K562 (cell line): ENCODE results near the gene PCED1B. TPM values are rescaled to one million over a fixed set of nuclear protein-coding genes. Genes with fewer than 3 reads are reported as not detected.

Source experiments
- ATAC-seq: fragments of 200-7000 bp; cut with Tn5 transposase; 3 replicates; pipeline ENCODE4 v1.9.1; 2020; ENCODE audit warnings: moderate library complexity
- BruUV-seq: library from RNA; stranded (reverse); fragments of 400-500 nt; replicated peaks from 2 replicates; lab custom pipeline; 2021; lab: Mats Ljungman, UMichigan
- CTCF ChIA-PET: fragments of 300-600 bp; formaldehyde crosslinking; extraction: SDS; loops from one replicate; lab custom pipeline; 2021; ENCODE audit warnings: low intra/inter-chr PET ratio; lab: Yijun Ruan, JAX
- POLR2A ChIA-PET: fragments of 300-600, 350-650 bp; sonication (Branson Sonifier 250); formaldehyde crosslinking; extraction: SDS; loops from one replicate; lab custom pipeline; 2021; ENCODE audit warnings: antibody characterized with exemption, inconsistent platforms; lab: Yijun Ruan, JAX
- DNase-seq, 4 experiments: peaks; one replicate each; pipeline versions ENCODE4 v3.0.0 to v3.0.0-alpha.2; 2011 to 2018; ENCODE audit warnings: low spot score in 3 of 4, mixed read lengths in 3 of 4; ENCODE audit errors: extremely low read depth in 1 of 4
- FAIRE-seq: peaks from 2 replicates; lab custom pipeline; 2011; peaks lifted over from hg19 to GRCh38; lab: Jason Lieb, UNC
- H2AFZ ChIP-seq: 2 replicates; pipeline ENCODE4 v1.6.0; 2011; ENCODE audit warnings: low read depth, low read length, control low read depth, inconsistent platforms
- H3K27ac ChIP-seq: fragments of 200-600 bp; 3 replicates; pipeline ENCODE4 v1.8.0; 2011; ENCODE audit warnings: low read depth, mild to moderate bottlenecking, control low read depth, inconsistent platforms, low read length, moderate library complexity, mixed read lengths; ENCODE audit errors: extremely low read depth
- H3K27me3 ChIP-seq, 2 experiments: fragments of 300-600 bp in 1 of 2; 2 replicates in 1 of 2; 3 replicates in 1 of 2; pipeline versions ENCODE4 v1.6.0 to v1.8.0; 2011; ENCODE audit warnings: inconsistent platforms in 2 of 2, low read length in 2 of 2, mild to moderate bottlenecking in 1 of 2, mixed read lengths in 1 of 2, moderate library complexity in 1 of 2; ENCODE audit not compliant: control insufficient read depth in 2 of 2, insufficient read depth in 2 of 2
- H3K36me3 ChIP-seq: fragments of 300-600 bp; 3 replicates; pipeline ENCODE4 v1.8.0; 2011; ENCODE audit warnings: mild to moderate bottlenecking, low read length, inconsistent platforms; ENCODE audit not compliant: control insufficient read depth, insufficient read depth
- H3K4me1 ChIP-seq, 2 experiments: fragments of 200-600 bp in 1 of 2; replicated peaks in 1 of 2; 2 replicates in 1 of 2; 3 replicates in 1 of 2; pipeline versions ENCODE4 v1.5.1 to v1.8.0; 2011; ENCODE audit warnings: inconsistent platforms in 2 of 2, low read length in 2 of 2, mild to moderate bottlenecking in 1 of 2, mixed read lengths in 1 of 2, moderate library complexity in 1 of 2; ENCODE audit not compliant: control insufficient read depth in 2 of 2, insufficient read depth in 2 of 2
- H3K4me2 ChIP-seq: 2 replicates; pipeline ENCODE4 v1.6.1; 2011; ENCODE audit warnings: low read length, control low read depth, inconsistent platforms, mixed read lengths; ENCODE audit not compliant: insufficient read depth
- H3K4me3 ChIP-seq: fragments of 200-600 bp; sonication (generic), shearing (Covaris generic); 2 replicates; pipeline ENCODE4 v1.5.1; 2016; ENCODE audit warnings: control low read depth, inconsistent platforms
- H3K79me2 ChIP-seq: fragments of 200-600 bp; 3 replicates; pipeline ENCODE4 v1.8.0; 2011; ENCODE audit warnings: low read length, inconsistent platforms; ENCODE audit not compliant: control insufficient read depth, insufficient read depth
- H3K9ac ChIP-seq, 2 experiments: 2 replicates each; pipeline versions ENCODE4 v1.6.0 to v1.6.1; 2011; ENCODE audit warnings: low read depth in 2 of 2, low read length in 2 of 2, control low read depth in 1 of 2, inconsistent platforms in 1 of 2, mild to moderate bottlenecking in 1 of 2, mixed read lengths in 1 of 2; ENCODE audit not compliant: insufficient read depth in 1 of 2
- H3K9me1 ChIP-seq: one replicate; pipeline ENCODE4 v1.6.0; 2011; ENCODE audit warnings: inconsistent platforms, mild to moderate bottlenecking, low read length, moderate library complexity; ENCODE audit not compliant: control insufficient read depth, insufficient read depth
- H3K9me3 ChIP-seq: replicated peaks from 2 replicates; pipeline ENCODE4 v1.5.1; 2011; ENCODE audit warnings: low read depth, low read length, inconsistent platforms; ENCODE audit not compliant: control insufficient read depth, insufficient read depth
- H4K20me1 ChIP-seq: replicated peaks from 2 replicates; pipeline ENCODE4 v1.6.1; 2011; ENCODE audit warnings: low read length, inconsistent platforms, mixed read lengths; ENCODE audit not compliant: control insufficient read depth, insufficient read depth
- DNMT1 ChIP-seq: fragments of 450-650 bp; IDR thresholded peaks from 2 replicates; pipeline ENCODE4 v1.6.1; 2016; ENCODE audit warnings: antibody characterized with exemption, mild to moderate bottlenecking
- ETV1 ChIP-seq: fragments of 450-650 bp; conservative IDR thresholded peaks from 2 replicates; pipeline ENCODE4 v1.6.1; 2016; ENCODE audit warnings: missing genetic modification characterization, control low read depth, low read depth, missing compliant biosample characterization
- FOXJ2 ChIP-seq: fragments of 200-800 bp; sonication (Bioruptor generic); IDR thresholded peaks from 2 replicates; pipeline ENCODE4 v1.6.1; 2016; ENCODE audit warnings: missing genetic modification characterization, missing compliant biosample characterization
- KDM1A ChIP-seq, 2 experiments: fragments of 450-650 bp; IDR thresholded peaks; 2 replicates each; pipeline ENCODE4 v1.6.1; 2016; ENCODE audit warnings: mild to moderate bottlenecking in 2 of 2
- NR2C2 ChIP-seq, 2 experiments: fragments of 200-800 bp in 1 of 2; sonication (Bioruptor generic) in 1 of 2; sonication (generic) in 1 of 2; formaldehyde crosslinking in 1 of 2; IDR thresholded peaks; 2 replicates each; pipeline versions ENCODE4 v1.6.1 to v1.8.0; 2016 to 2022; ENCODE audit warnings: mild to moderate bottlenecking in 1 of 2, missing compliant biosample characterization in 1 of 2, missing genetic modification characterization in 1 of 2, missing genetic modification reagents in 1 of 2
- NRF1 ChIP-seq, 2 experiments: fragments of 450-650 bp; IDR thresholded peaks in 1 of 2; conservative IDR thresholded peaks in 1 of 2; 2 replicates each; pipeline ENCODE4 v1.6.1; 2014; ENCODE audit warnings: mild to moderate bottlenecking in 2 of 2
- TAL1 ChIP-seq: fragments of 450-650 bp; IDR thresholded peaks from 2 replicates; pipeline ENCODE4 v1.6.1; 2016; ENCODE audit warnings: mild to moderate bottlenecking
- ZNF584 ChIP-seq: fragments of 200-800 bp; sonication (Bioruptor generic); IDR thresholded peaks from 2 replicates; pipeline ENCODE4 v1.6.1; 2016; ENCODE audit warnings: low read depth, mild to moderate bottlenecking, missing genetic modification characterization, missing compliant biosample characterization
- ZSCAN32 ChIP-seq: fragments of 450-650 bp; formaldehyde crosslinking; IDR thresholded peaks from 2 replicates; pipeline ENCODE4 v1.4.0; 2020; ENCODE audit warnings: mild to moderate bottlenecking, moderate library complexity
- in situ Hi-C: fragments of 300-500 bp; cut with MboI; formaldehyde crosslinking; loops from 4 replicates; pipeline ENCODE4 v1.15.0; 2018; ENCODE audit warnings: inconsistent platforms, mixed read lengths
- intact Hi-C: fragments of 100-400 bp; cut with micrococcal nuclease; formaldehyde crosslinking; loops from 2 replicates; pipeline ENCODE4 v1.14.2; 2022
- polyA plus RNA-seq, 8 experiments: library from polyadenylated mRNA; depleted of rRNA in 4 of 8; stranded (reverse) in 5 of 8; unstranded in 3 of 8; fragments of >200 nt; fragmentation: Nextera tagmentation in 2 of 8; fragmentation: Illumina TruSeq in 1 of 8; extraction: Ambion mirVana in 2 of 8; extraction: Trizol in 1 of 8; gene quantifications; 2 replicates each; pipeline versions ENCODE4 v1.2.1 to v1.2.3, GENCODE V29; 2011 to 2014; ENCODE audit warnings: inconsistent platforms in 1 of 8, missing spikeins in 1 of 8
- total RNA-seq, 7 experiments: library from RNA; depleted of rRNA in 6 of 7; stranded (reverse); fragments of >200 nt in 6 of 7; fragmentation: Illumina TruSeq in 2 of 7; extraction: Trizol in 2 of 7; gene quantifications; 2 replicates each; pipeline versions ENCODE4 v1.2.1 to v1.2.3, GENCODE V29; 2011 to 2021; ENCODE audit warnings: low replicate concordance in 1 of 7
- TF ChIP-seq, protein P1 (sequence below): fragments of 450-650 bp; IDR thresholded peaks from 2 replicates; pipeline ENCODE4 v1.6.1; 2016; ENCODE audit warnings: mild to moderate bottlenecking, moderate library complexity
- TF ChIP-seq, protein P2 (sequence below), 2 experiments: fragments of 450-650 bp; conservative IDR thresholded peaks; 2 replicates each; pipeline ENCODE4 v1.6.1; 2017; ENCODE audit warnings: mild to moderate bottlenecking in 2 of 2, moderate library complexity in 2 of 2

The PCED1B gene
- total and polyA plus RNA-seq, 9 of the 15 experiments (the other 6 are each of a cell fraction or from before 2014, with no cell fraction given), result 1.2 to 9.3 (median 2.5) TPM

DNA sequence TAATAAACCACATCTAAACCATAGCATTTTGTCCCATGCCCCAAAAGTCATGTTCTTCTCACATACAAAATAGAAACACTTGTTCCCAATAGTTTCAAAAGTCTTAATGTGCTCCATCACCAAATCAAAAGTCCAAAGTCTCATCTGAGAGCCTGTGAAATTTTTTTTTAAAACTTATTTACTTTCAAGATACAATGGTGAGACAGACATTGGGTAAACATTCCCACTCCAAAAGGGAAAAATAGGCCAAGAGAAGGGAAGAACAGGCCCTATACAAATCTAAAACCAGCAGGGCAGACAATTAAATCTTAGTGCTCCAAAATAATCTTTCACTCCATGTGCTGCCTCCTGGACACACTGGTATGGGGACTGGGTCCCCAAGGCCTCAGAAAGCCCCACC lies 84.7 kb downstream of the PCED1B start:
- FAIRE-seq (no peak), DNase-seq (no peak), ATAC-seq (peak; percentile 39; the same call in 2 of the 3 replicates)
- no peaks in the 10 kb centered on the region for H3K36me3 ChIP-seq
- CTCF ChIA-PET, result no interaction called here
- H3K4me2 ChIP-seq, result no peak overlapping the region
- H4K20me1 ChIP-seq, result no peaks in the 10 kb centered on the region
- H3K9me3 ChIP-seq, result no peaks in the 10 kb centered on the region
- intact Hi-C loops (no loop called here), in situ Hi-C loops (no loop called here)
- H3K9ac ChIP-seq, result no peak overlapping the region
- no peaks in the 10 kb centered on the region for H3K9me1 ChIP-seq
- no TSS peak for BruUV-seq
- peaks cover 0 to 10% of the 10 kb centered on the region in 2 experiments; a peak in 4 of 5 replicates for H3K4me1 ChIP-seq
- no peaks in the 10 kb centered on the region for H3K27me3 ChIP-seq
- POLR2A ChIA-PET, result no interaction called here
- H3K4me3 ChIP-seq, result no peak overlapping the region
- peak overlapping the region; percentile 11; the same call in 1 of the 2 replicates for H2AFZ ChIP-seq
- H3K27ac ChIP-seq, result no peak overlapping the region
- H3K79me2 ChIP-seq, result no peaks in the 10 kb centered on the region
- TF ChIP-seq, protein P1, sequence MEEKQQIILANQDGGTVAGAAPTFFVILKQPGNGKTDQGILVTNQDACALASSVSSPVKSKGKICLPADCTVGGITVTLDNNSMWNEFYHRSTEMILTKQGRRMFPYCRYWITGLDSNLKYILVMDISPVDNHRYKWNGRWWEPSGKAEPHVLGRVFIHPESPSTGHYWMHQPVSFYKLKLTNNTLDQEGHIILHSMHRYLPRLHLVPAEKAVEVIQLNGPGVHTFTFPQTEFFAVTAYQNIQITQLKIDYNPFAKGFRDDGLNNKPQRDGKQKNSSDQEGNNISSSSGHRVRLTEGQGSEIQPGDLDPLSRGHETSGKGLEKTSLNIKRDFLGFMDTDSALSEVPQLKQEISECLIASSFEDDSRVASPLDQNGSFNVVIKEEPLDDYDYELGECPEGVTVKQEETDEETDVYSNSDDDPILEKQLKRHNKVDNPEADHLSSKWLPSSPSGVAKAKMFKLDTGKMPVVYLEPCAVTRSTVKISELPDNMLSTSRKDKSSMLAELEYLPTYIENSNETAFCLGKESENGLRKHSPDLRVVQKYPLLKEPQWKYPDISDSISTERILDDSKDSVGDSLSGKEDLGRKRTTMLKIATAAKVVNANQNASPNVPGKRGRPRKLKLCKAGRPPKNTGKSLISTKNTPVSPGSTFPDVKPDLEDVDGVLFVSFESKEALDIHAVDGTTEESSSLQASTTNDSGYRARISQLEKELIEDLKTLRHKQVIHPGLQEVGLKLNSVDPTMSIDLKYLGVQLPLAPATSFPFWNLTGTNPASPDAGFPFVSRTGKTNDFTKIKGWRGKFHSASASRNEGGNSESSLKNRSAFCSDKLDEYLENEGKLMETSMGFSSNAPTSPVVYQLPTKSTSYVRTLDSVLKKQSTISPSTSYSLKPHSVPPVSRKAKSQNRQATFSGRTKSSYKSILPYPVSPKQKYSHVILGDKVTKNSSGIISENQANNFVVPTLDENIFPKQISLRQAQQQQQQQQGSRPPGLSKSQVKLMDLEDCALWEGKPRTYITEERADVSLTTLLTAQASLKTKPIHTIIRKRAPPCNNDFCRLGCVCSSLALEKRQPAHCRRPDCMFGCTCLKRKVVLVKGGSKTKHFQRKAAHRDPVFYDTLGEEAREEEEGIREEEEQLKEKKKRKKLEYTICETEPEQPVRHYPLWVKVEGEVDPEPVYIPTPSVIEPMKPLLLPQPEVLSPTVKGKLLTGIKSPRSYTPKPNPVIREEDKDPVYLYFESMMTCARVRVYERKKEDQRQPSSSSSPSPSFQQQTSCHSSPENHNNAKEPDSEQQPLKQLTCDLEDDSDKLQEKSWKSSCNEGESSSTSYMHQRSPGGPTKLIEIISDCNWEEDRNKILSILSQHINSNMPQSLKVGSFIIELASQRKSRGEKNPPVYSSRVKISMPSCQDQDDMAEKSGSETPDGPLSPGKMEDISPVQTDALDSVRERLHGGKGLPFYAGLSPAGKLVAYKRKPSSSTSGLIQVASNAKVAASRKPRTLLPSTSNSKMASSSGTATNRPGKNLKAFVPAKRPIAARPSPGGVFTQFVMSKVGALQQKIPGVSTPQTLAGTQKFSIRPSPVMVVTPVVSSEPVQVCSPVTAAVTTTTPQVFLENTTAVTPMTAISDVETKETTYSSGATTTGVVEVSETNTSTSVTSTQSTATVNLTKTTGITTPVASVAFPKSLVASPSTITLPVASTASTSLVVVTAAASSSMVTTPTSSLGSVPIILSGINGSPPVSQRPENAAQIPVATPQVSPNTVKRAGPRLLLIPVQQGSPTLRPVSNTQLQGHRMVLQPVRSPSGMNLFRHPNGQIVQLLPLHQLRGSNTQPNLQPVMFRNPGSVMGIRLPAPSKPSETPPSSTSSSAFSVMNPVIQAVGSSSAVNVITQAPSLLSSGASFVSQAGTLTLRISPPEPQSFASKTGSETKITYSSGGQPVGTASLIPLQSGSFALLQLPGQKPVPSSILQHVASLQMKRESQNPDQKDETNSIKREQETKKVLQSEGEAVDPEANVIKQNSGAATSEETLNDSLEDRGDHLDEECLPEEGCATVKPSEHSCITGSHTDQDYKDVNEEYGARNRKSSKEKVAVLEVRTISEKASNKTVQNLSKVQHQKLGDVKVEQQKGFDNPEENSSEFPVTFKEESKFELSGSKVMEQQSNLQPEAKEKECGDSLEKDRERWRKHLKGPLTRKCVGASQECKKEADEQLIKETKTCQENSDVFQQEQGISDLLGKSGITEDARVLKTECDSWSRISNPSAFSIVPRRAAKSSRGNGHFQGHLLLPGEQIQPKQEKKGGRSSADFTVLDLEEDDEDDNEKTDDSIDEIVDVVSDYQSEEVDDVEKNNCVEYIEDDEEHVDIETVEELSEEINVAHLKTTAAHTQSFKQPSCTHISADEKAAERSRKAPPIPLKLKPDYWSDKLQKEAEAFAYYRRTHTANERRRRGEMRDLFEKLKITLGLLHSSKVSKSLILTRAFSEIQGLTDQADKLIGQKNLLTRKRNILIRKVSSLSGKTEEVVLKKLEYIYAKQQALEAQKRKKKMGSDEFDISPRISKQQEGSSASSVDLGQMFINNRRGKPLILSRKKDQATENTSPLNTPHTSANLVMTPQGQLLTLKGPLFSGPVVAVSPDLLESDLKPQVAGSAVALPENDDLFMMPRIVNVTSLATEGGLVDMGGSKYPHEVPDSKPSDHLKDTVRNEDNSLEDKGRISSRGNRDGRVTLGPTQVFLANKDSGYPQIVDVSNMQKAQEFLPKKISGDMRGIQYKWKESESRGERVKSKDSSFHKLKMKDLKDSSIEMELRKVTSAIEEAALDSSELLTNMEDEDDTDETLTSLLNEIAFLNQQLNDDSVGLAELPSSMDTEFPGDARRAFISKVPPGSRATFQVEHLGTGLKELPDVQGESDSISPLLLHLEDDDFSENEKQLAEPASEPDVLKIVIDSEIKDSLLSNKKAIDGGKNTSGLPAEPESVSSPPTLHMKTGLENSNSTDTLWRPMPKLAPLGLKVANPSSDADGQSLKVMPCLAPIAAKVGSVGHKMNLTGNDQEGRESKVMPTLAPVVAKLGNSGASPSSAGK, result no peak
- TF ChIP-seq DNMT1, result no peak
- TF ChIP-seq NR2C2 (CRISPR knock-in tag; IDR thresholded peaks at IDR 0.05), result no peak
- TF ChIP-seq NR2C2 (tag; IDR thresholded peaks at IDR 0.05), result no peak
- no peak for TF ChIP-seq ETV1 (tag)
- no peak for TF ChIP-seq TAL1
- TF ChIP-seq NRF1 (conservative IDR thresholded peaks at IDR 0.05 in 1 of 2, IDR thresholded peaks at IDR 0.05 in 1 of 2), result no peak
- TF ChIP-seq KDM1A (IDR thresholded peaks at IDR 0.05), result no peak
- no peak for TF ChIP-seq ZSCAN32
- TF ChIP-seq, protein P2, sequence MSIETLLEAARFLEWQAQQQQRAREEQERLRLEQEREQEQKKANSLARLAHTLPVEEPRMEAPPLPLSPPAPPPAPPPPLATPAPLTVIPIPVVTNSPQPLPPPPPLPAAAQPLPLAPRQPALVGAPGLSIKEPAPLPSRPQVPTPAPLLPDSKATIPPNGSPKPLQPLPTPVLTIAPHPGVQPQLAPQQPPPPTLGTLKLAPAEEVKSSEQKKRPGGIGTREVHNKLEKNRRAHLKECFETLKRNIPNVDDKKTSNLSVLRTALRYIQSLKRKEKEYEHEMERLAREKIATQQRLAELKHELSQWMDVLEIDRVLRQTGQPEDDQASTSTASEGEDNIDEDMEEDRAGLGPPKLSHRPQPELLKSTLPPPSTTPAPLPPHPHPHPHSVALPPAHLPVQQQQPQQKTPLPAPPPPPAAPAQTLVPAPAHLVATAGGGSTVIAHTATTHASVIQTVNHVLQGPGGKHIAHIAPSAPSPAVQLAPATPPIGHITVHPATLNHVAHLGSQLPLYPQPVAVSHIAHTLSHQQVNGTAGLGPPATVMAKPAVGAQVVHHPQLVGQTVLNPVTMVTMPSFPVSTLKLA (conservative IDR thresholded peaks at IDR 0.05), result no peak
- TF ChIP-seq FOXJ2 (tag), result no peak
- no peak for TF ChIP-seq ZNF584 (CRISPR knock-in tag)
